GM18499 (cell line): ENCODE data around the gene NOL12.
"Not testable (repeated sequence)": the region's sequence is repeated elsewhere in the genome, so short reads cannot be mapped to it uniquely, and the experiment has no call there.

ENCODE experiments used
- ATAC-seq: cut with Tn5 transposase; IDR thresholded peaks from one replicate; pipeline ENCODE4 v1.9.1; 2021; ENCODE audit warnings: moderate number of reproducible peaks; ENCODE audit not compliant: insufficient read depth, unreplicated experiment

NOL12 gene

GRCh38 chr22:37686002-37686982 is at the start of gene NOL12:
Gene NOL12 (plus strand): TSS chr22:37686343. CDS start chr22:37686393, 50 bp downstream.
- no peak for ATAC-seq

- no peak for ATAC-seq
Observed at GRCh38 chr22:37636949-37637273, 49.2 kb upstream of the NOL12 start.

- no peak for ATAC-seq
Observed at GRCh38 chr22:37638391-37639069, 47.6 kb upstream of the NOL12 start.

- no peak for ATAC-seq
Observed at GRCh38 chr22:37639070-37639760, 46.9 kb upstream of the NOL12 start, which contains the start of gene SH3BP1. Gene SH3BP1 (plus strand): TSS chr22:37639669. CDS start chr22:37639788, 119 bp downstream.

GRCh38 chr22:37639771-37640590 is 46.2 kb upstream of the NOL12 start:
- ATAC-seq = no peak

- no peak for ATAC-seq
Observed at GRCh38 chr22:37640591-37641560, 45.3 kb upstream of the NOL12 start.

GRCh38 chr22:37641561-37641949 is 44.6 kb upstream of the NOL12 start:
- no peak for ATAC-seq

GRCh38 chr22:37643225-37643847 is 42.8 kb upstream of the NOL12 start:
- no peak for ATAC-seq

GRCh38 chr22:37647317-37647716 is 38.8 kb upstream of the NOL12 start:
- ATAC-seq = no peak

GRCh38 chr22:37647928-37648327 is 38.2 kb upstream of the NOL12 start:
- ATAC-seq = no peak

- no peak for ATAC-seq
Observed at GRCh38 chr22:37650463-37651136, 35.5 kb upstream of the NOL12 start.

- no peak for ATAC-seq
Observed at GRCh38 chr22:37654563-37655251, 31.4 kb upstream of the NOL12 start.

- ATAC-seq = no peak
Observed at GRCh38 chr22:37655252-37655563, 30.9 kb upstream of the NOL12 start.

GRCh38 chr22:37656583-37656982 is 29.6 kb upstream of the NOL12 start:
- not testable (repeated sequence) for ATAC-seq

- ATAC-seq = no peak
Observed at GRCh38 chr22:37657590-37658132, 28.5 kb upstream of the NOL12 start.

- ATAC-seq = peak; percentile 68
Observed at GRCh38 chr22:37658133-37659065, 27.7 kb upstream of the NOL12 start, which contains the start of gene PDXP. Gene PDXP (plus strand): TSS chr22:37658723. CDS start chr22:37658783, 60 bp downstream.
